HepG2 (cell line): Measurements from ENCODE around the gene SNX9. TPM values are rescaled to one million over a fixed set of nuclear protein-coding genes. Genes with fewer than 3 reads are reported as not detected.

Experiments used
- ATAC-seq: fragments of 200-7000 bp; cut with Tn5 transposase; 3 replicates; pipeline ENCODE4 v1.9.1; 2020; ENCODE audit warnings: mild to moderate bottlenecking, moderate library complexity
- BruUV-seq: library from RNA; stranded (reverse); fragments of 400-500 nt; replicated peaks from 2 replicates; lab custom pipeline; 2021; lab: Mats Ljungman, UMichigan
- CTCF ChIA-PET: fragments of 300-600 bp; formaldehyde crosslinking; extraction: SDS; loops from one replicate; lab custom pipeline; 2021; ENCODE audit warnings: low total read pairs, inconsistent platforms, low intra/inter-chr PET ratio; lab: Yijun Ruan, JAX
- POLR2A ChIA-PET: fragments of 350-600 bp; sonication (Branson Sonifier 250); formaldehyde crosslinking; loops from one replicate; lab custom pipeline; 2020; ENCODE audit warnings: antibody characterized with exemption, inconsistent platforms; lab: Yijun Ruan, JAX
- DNase-seq: peaks from one replicate; pipeline ENCODE4 v3.0.0-alpha.2; 2015; ENCODE audit warnings: low spot score
- FAIRE-seq: peaks from 3 replicates; lab custom pipeline; 2011; peaks lifted over from hg19 to GRCh38; lab: Jason Lieb, UNC
- H2AFZ ChIP-seq: one replicate; pipeline ENCODE4 v1.6.1; 2011; ENCODE audit warnings: low read length, inconsistent platforms
- H3K27ac ChIP-seq: fragments of 300-600 bp; 3 replicates; pipeline ENCODE4 v1.8.0; 2011; ENCODE audit warnings: mixed run types, mild to moderate bottlenecking, mixed read lengths, low read length, inconsistent platforms; ENCODE audit not compliant: insufficient read depth; ENCODE audit errors: extremely low read length
- H3K27me3 ChIP-seq, 2 experiments: fragments of 200-600 bp in 1 of 2; 2 replicates in 1 of 2; 3 replicates in 1 of 2; pipeline versions ENCODE4 v1.6.0 to v1.8.0; 2011; ENCODE audit warnings: low read length in 2 of 2, mild to moderate bottlenecking in 2 of 2, moderate library complexity in 2 of 2, inconsistent platforms in 1 of 2; ENCODE audit not compliant: insufficient read depth in 2 of 2, control insufficient read depth in 1 of 2
- H3K36me3 ChIP-seq, 2 experiments: fragments of 200-600 bp in 1 of 2; replicated peaks in 1 of 2; 2 replicates in 1 of 2; 3 replicates in 1 of 2; pipeline versions ENCODE4 v1.5.1 to v1.8.0; 2011; ENCODE audit warnings: low read length in 2 of 2, inconsistent platforms in 1 of 2; ENCODE audit not compliant: insufficient read depth in 2 of 2, control insufficient read depth in 1 of 2
- H3K4me1 ChIP-seq: 2 replicates; pipeline ENCODE4 v1.5.1; 2012; ENCODE audit warnings: low read length, inconsistent platforms; ENCODE audit not compliant: insufficient read depth
- H3K4me2 ChIP-seq: 2 replicates; pipeline ENCODE4 v1.6.0; 2011; ENCODE audit warnings: low read depth, low read length, inconsistent platforms
- H3K4me3 ChIP-seq, 3 experiments: fragments of 200-600 bp in 1 of 3; sonication (generic), shearing (Covaris generic) in 1 of 3; replicated peaks in 1 of 3; 2 replicates each; pipeline ENCODE4 v1.5.1; 2011 to 2016; ENCODE audit warnings: low read length in 3 of 3, inconsistent platforms in 2 of 3, low read depth in 2 of 3, mild to moderate bottlenecking in 2 of 3, control low read depth in 1 of 3, mixed read lengths in 1 of 3; ENCODE audit not compliant: insufficient read depth in 1 of 3
- H3K79me2 ChIP-seq: one replicate; pipeline ENCODE4 v1.6.1; 2011; ENCODE audit warnings: low read length, inconsistent platforms; ENCODE audit not compliant: insufficient read depth
- H3K9ac ChIP-seq: 2 replicates; pipeline ENCODE4 v1.6.0; 2011; ENCODE audit warnings: mild to moderate bottlenecking, low read depth, low read length, inconsistent platforms; ENCODE audit not compliant: insufficient read depth
- H3K9me3 ChIP-seq: 2 replicates; pipeline ENCODE4 v1.5.1; 2012; ENCODE audit warnings: mild to moderate bottlenecking, low read length
- H4K20me1 ChIP-seq: 2 replicates; pipeline ENCODE4 v1.6.0; 2011; ENCODE audit warnings: inconsistent platforms, mild to moderate bottlenecking, low read length, moderate library complexity; ENCODE audit not compliant: insufficient read depth
- FOXA1 ChIP-seq, 2 experiments: fragments of 450-650 bp in 1 of 2; sonication (generic) in 1 of 2; formaldehyde crosslinking in 1 of 2; IDR thresholded peaks; 2 replicates each; pipeline versions ENCODE4 v1.4.0 to v1.6.1; 2016 to 2020; ENCODE audit warnings: missing genetic modification reagents in 1 of 2
- RBM39 ChIP-seq: fragments of 200-400 bp; formaldehyde crosslinking; IDR thresholded peaks from one replicate; pipeline ENCODE4 v1.6.1; 2018; ENCODE audit warnings: antibody characterized with exemption, mild to moderate bottlenecking, low read depth, low read length; ENCODE audit not compliant: poor library complexity, severe bottlenecking
- REPIN1 ChIP-seq: sonication (generic); formaldehyde crosslinking; IDR thresholded peaks from 2 replicates; pipeline ENCODE4 v1.8.0; 2022; ENCODE audit warnings: missing genetic modification reagents, low read depth, mild to moderate bottlenecking, borderline replicate concordance
- RORA ChIP-seq: sonication (generic); formaldehyde crosslinking; IDR thresholded peaks from 2 replicates; pipeline ENCODE4 v1.5.0; 2020; ENCODE audit warnings: mild to moderate bottlenecking, missing genetic modification reagents, moderate library complexity
- RXRA ChIP-seq: sonication (generic); formaldehyde crosslinking; IDR thresholded peaks from 2 replicates; pipeline ENCODE4 v1.5.1; 2020; ENCODE audit warnings: missing genetic modification reagents
- SMAD1 ChIP-seq: sonication (generic); formaldehyde crosslinking; IDR thresholded peaks from 2 replicates; pipeline ENCODE4 v1.4.0; 2020; ENCODE audit warnings: missing genetic modification reagents, low read depth, mild to moderate bottlenecking, borderline replicate concordance
- SRY ChIP-seq: sonication (generic); formaldehyde crosslinking; IDR thresholded peaks from 2 replicates; pipeline ENCODE4 v1.8.0; 2022; ENCODE audit warnings: mild to moderate bottlenecking, missing genetic modification reagents
- TARDBP ChIP-seq: sonication (generic); formaldehyde crosslinking; IDR thresholded peaks from 2 replicates; pipeline ENCODE4 v1.8.0; 2022; ENCODE audit warnings: mild to moderate bottlenecking, missing genetic modification reagents
- TBX2 ChIP-seq: sonication (generic); formaldehyde crosslinking; IDR thresholded peaks from 2 replicates; pipeline ENCODE4 v1.5.0; 2020; ENCODE audit warnings: missing genetic modification reagents, mild to moderate bottlenecking, borderline replicate concordance
- THYN1 ChIP-seq: sonication (generic); formaldehyde crosslinking; IDR thresholded peaks from 2 replicates; pipeline ENCODE4 v1.8.1; 2023; ENCODE audit warnings: low read depth, mild to moderate bottlenecking, moderate library complexity, missing genetic modification reagents, borderline replicate concordance
- ZBTB3 ChIP-seq: sonication (generic); formaldehyde crosslinking; IDR thresholded peaks from 2 replicates; pipeline ENCODE4 v1.4.0; 2020; ENCODE audit warnings: low read depth, mild to moderate bottlenecking, moderate library complexity, missing genetic modification reagents, borderline replicate concordance
- ZNF619 ChIP-seq: sonication (generic); formaldehyde crosslinking; IDR thresholded peaks from 2 replicates; pipeline ENCODE4 v1.4.0; 2020; ENCODE audit warnings: mild to moderate bottlenecking, missing genetic modification reagents
- ZNF629 ChIP-seq: sonication (generic); formaldehyde crosslinking; conservative IDR thresholded peaks from 2 replicates; pipeline ENCODE4 v1.5.0; 2020; ENCODE audit warnings: missing genetic modification reagents
- ZNF670 ChIP-seq: sonication (generic); formaldehyde crosslinking; IDR thresholded peaks from 2 replicates; pipeline ENCODE4 v1.8.0; 2022; ENCODE audit warnings: mild to moderate bottlenecking, missing genetic modification reagents, borderline replicate concordance
- WGBS: methylation state at CpG from one replicate; pipeline ENCODE4 v1.1.6; 2017; ENCODE audit warnings: low lambda C conversion rate; 5-methylcytosine and 5-hydroxymethylcytosine counted together
- in situ Hi-C: cut with HindIII; loops from 2 replicates; pipeline ENCODE4 v1.10.0; 2017; ENCODE audit warnings: low pct_unique_long_range_greater_than_20kb; ENCODE audit not compliant: extremely low pct_ligation_motif_present
- intact Hi-C: fragments of 100-400 bp; cut with micrococcal nuclease; formaldehyde crosslinking; loops from one replicate; pipeline ENCODE4 v1.10.0; 2022; ENCODE audit not compliant: unreplicated experiment
- polyA plus RNA-seq, 8 experiments: library from polyadenylated mRNA; depleted of rRNA in 3 of 8; stranded (reverse) in 7 of 8; unstranded in 1 of 8; fragments of >200 nt; fragmentation: Illumina TruSeq in 4 of 8; extraction: Trizol in 4 of 8; gene quantifications; 2 replicates each; pipeline versions ENCODE4 v1.2.1 to v1.2.3, GENCODE V29; 2011 to 2016; ENCODE audit warnings: low read depth in 4 of 8, missing spikeins in 1 of 8, mixed read lengths in 1 of 8; ENCODE audit not compliant: insufficient read depth in 1 of 8
- total RNA-seq, 5 experiments: library from RNA; depleted of rRNA; stranded (reverse); fragments of >200 nt; fragmentation: Illumina TruSeq; extraction: Trizol; gene quantifications; 2 replicates each; pipeline ENCODE4 v1.2.3, GENCODE V29; 2016; ENCODE audit warnings: low read depth in 1 of 5
- TF ChIP-seq, protein P1 (sequence below): sonication (generic); formaldehyde crosslinking; IDR thresholded peaks from 2 replicates; pipeline ENCODE4 v1.8.0; 2022; ENCODE audit warnings: missing genetic modification reagents, mild to moderate bottlenecking, moderate library complexity, borderline replicate concordance
- TF ChIP-seq, protein P2 (sequence below): sonication (generic); formaldehyde crosslinking; IDR thresholded peaks from 2 replicates; pipeline ENCODE4 v1.4.0; 2020; ENCODE audit warnings: missing genetic modification reagents

SNX9 gene
- total and polyA plus RNA-seq, 2 of the 13 experiments (the other 11 are each of a cell fraction or from before 2014, with no cell fraction given) = 21.9 to 36.0 TPM

DNA sequence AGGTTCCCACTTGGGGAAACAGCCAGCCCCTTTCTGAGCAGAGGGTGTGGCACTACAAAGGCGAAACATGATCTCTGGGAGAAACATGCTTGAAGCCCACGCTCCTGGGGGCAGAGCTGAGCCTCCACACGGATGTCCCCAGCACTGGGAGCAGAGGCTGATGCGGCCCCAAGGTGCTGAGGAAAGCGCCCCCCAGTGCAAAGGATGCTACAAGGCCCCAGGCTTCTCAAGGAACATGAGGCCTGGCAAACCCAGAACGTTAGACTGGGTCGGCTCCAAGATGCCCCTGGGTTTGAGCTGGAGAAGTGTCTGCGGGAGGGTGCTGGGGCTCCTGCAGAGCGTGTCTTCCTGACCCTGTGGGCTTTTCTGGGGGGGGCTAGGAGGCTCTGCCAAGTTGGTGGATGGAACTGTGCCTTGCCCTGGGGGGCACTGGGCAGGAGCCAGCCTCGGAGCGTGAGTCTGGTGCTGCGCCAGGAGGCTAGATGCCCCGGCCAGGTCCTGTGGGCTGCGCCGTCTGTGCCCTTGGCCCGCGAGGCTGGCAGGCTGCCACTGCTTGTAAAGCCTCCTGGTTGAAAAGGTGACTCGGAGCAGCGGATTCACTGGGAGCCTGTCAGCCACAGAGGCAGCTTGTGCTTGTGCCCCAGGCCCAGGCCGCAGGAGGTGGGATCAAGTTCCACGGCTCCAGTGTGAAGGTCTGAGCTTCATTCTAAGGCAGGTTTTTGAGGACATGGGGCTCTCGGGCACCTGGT is 166.7 kb downstream of the SNX9 start (continued):
- TF ChIP-seq, protein P1, sequence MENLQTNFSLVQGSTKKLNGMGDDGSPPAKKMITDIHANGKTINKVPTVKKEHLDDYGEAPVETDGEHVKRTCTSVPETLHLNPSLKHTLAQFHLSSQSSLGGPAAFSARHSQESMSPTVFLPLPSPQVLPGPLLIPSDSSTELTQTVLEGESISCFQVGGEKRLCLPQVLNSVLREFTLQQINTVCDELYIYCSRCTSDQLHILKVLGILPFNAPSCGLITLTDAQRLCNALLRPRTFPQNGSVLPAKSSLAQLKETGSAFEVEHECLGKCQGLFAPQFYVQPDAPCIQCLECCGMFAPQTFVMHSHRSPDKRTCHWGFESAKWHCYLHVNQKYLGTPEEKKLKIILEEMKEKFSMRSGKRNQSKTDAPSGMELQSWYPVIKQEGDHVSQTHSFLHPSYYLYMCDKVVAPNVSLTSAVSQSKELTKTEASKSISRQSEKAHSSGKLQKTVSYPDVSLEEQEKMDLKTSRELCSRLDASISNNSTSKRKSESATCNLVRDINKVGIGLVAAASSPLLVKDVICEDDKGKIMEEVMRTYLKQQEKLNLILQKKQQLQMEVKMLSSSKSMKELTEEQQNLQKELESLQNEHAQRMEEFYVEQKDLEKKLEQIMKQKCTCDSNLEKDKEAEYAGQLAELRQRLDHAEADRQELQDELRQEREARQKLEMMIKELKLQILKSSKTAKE (CRISPR knock-in tag) = no peak
- TF ChIP-seq THYN1 (CRISPR knock-in tag) = no peak
- TF ChIP-seq, protein P2, sequence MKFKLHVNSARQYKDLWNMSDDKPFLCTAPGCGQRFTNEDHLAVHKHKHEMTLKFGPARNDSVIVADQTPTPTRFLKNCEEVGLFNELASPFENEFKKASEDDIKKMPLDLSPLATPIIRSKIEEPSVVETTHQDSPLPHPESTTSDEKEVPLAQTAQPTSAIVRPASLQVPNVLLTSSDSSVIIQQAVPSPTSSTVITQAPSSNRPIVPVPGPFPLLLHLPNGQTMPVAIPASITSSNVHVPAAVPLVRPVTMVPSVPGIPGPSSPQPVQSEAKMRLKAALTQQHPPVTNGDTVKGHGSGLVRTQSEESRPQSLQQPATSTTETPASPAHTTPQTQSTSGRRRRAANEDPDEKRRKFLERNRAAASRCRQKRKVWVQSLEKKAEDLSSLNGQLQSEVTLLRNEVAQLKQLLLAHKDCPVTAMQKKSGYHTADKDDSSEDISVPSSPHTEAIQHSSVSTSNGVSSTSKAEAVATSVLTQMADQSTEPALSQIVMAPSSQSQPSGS (CRISPR knock-in tag) = no peak
- TF ChIP-seq, all 625 proteins: peak for 38

DNA sequence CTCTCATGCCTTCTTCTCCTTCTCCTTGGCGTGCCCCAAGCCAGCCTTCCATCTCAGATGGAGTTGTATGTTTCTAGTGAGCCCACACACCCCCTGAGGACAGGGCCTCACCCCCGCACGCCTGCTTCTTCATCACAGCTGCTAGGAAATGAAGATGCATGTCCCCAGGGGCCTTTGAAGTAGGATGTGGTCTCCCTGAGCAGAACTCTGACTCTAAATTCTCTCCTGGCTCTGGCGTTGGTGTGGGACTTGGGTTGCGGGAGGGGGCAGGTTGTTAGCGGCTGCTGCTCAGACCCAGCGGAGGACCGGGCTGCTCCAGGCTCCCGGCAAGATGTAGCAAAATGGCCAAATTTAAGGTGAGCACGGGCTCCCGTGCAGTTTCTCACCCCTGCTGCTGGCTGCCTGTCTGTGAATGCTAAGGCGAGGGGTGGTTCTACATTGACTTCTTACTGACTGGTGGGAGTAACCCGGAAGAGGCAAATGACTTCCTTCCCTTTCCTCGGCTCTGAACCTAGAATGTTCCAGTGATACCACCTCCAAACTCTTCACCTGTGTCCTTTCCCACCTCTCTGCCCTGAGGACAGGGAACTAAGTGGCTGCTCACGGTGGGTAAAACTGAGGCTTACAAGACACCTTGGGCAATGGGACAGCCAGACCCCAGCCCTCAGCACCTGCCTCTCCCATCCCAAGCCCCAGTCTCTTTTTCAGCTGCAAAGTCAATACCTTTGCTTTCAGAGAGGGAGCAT is 167.4 kb downstream of the SNX9 start:
- in situ Hi-C loops (no loop called here), intact Hi-C loops (no loop called here)
- ChIA-PET CTCF (no interaction called here), POLR2A (interaction anchor here (16.1 kb wide), 1 partner anchor 22 kb away, joined by 345 read pairs; no protein-coding TSS in a partner anchor)
- Histone ChIP-seq H4K20me1 (peaks cover 58% of the 10 kb centered on the region), H3K27me3 (no peaks in the 10 kb centered on the region), H3K79me2 (peaks cover 97% of the 10 kb centered on the region), H3K27ac (peak overlapping the region; percentile 39), H3K4me1 (peaks cover 97% of the 10 kb centered on the region), H3K9ac (no peak overlapping the region), H2AFZ (no peak overlapping the region), H3K9me3 (no peaks in the 10 kb centered on the region), H3K36me3 (peaks cover 17 to 36% of the 10 kb centered on the region in 2 experiments), H3K4me2 (peak overlapping the region; percentile 13; the same call in 1 of the 2 replicates), H3K4me3 (no peak overlapping the region)
- no peak for FAIRE-seq
- no TSS peak for BruUV-seq
- no peak for DNase-seq
- 94% methylated on average over 13 of the region's 15 CpGs for WGBS
- ATAC-seq = no peak
- TF ChIP-seq ZNF670 (CRISPR knock-in tag) (0 out of 2 replicates have a peak, but pooled peaks have one; percentile 28), ZNF619 (no peak), RXRA (CRISPR knock-in tag) (no peak), TBX2 (0 out of 2 replicates have a peak, but pooled peaks have one; percentile 27), FOXA1 (IDR thresholded peaks at IDR 0.05) (no peak), FOXA1 (CRISPR knock-in tag; IDR thresholded peaks at IDR 0.05) (no peak), ZNF629 (CRISPR knock-in tag) (no peak), RBM39 (no peak), SMAD1 (CRISPR knock-in tag) (0 out of 2 replicates have a peak, but pooled peaks have one; percentile 22), TARDBP (CRISPR knock-in tag) (0 out of 2 replicates have a peak, but pooled peaks have one; percentile 15), ZBTB3 (CRISPR knock-in tag) (no peak), RORA (CRISPR knock-in tag) (no peak), REPIN1 (CRISPR knock-in tag) (0 out of 2 replicates have a peak, but pooled peaks have one; percentile 24), SRY (CRISPR knock-in tag) (0 out of 2 replicates have a peak, but pooled peaks have one; percentile 36)
